Activated T-cell treated with anti-CD3 and anti-CD28 coated beads, Interleukin-2, amount 50 U/mL, for 4 hours (primary cell): Measurements from ENCODE around the gene HMGCS2. TPM values are rescaled to one million over a fixed set of nuclear protein-coding genes. Genes with fewer than 3 reads are reported as not detected.

Experiments
- ATAC-seq, 2 donors: fragments of 200-7000 bp; cut with Tn5 transposase; one replicate each; pipeline ENCODE4 v1.10.0; 2021
- DNase-seq: peaks from one replicate; pipeline ENCODE4 v3.0.0-alpha.2; 2020
- H3K27me3 Mint-ChIP-seq: one replicate; pipeline ENCODE4 v1.8.0; 2021; ENCODE audit warnings: low read depth, mixed read lengths
- H3K36me3 Mint-ChIP-seq: one replicate; pipeline ENCODE4 v1.8.0; 2022; ENCODE audit warnings: mixed read lengths; ENCODE audit not compliant: insufficient read depth
- H3K4me1 Mint-ChIP-seq: one replicate; pipeline ENCODE4 v1.8.0; 2021; ENCODE audit warnings: low read depth, mixed read lengths
- H3K4me3 Mint-ChIP-seq: one replicate; pipeline ENCODE4 v1.8.0; 2021; ENCODE audit warnings: mild to moderate bottlenecking, moderate library complexity, mixed read lengths
- H3K9me3 Mint-ChIP-seq: one replicate; pipeline ENCODE4 v1.8.0; 2021; ENCODE audit warnings: mixed read lengths
- total RNA-seq, 3 donors: library from RNA; stranded (reverse); gene quantifications; one replicate each; pipeline ENCODE4 v1.2.1, GENCODE V29; 2021

Gene HMGCS2
- total RNA-seq, 3 donors from 2014 or later, result 0.24 to 0.25 TPM; not detected in 1

DNA sequence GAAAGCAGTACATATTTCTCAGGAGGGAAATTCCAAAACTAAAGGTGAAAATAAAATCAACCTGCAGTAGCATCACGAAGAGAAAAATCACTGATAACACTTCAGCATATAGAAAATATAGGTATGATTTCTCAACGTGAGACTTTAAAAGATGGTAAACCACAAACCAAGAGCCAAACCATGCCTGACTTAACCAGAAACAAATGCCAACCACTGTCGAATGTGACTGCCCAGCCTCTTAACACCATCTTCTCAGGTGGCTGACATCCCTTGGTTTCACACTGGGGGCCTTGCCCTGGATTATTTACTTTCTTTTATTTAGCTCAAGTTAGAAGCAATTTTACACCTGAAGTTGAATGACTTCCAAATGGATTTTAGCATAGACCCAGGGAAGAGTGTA lies 10.1 kb downstream of the HMGCS2 start:
- Mint-ChIP-seq H3K36me3 (no peaks in the 10 kb centered on the region), H3K4me3 (no peak overlapping the region), H3K4me1 (no peaks in the 10 kb centered on the region), H3K9me3 (no peaks in the 10 kb centered on the region), H3K27me3 (no peaks in the 10 kb centered on the region)
- DNase-seq (no peak), ATAC-seq (no peak)

DNA sequence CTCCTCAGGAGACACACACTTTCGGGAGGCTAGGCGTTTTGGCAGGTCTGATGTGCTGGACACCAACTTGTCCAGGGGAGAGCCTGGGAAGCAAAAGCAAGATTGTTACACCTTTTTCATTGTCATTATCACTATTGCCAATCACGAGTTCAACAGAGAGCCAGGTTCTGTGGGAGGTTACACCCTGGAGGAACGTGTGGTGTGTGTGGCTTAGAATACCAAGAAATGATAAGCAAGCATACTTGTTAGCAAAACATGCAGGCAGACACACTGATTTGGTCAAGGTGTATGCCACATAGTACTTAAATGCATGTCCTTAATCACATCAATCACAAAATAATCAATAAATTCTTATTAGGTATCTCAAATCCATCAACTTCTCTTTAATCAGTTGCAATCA lies 16.1 kb downstream of the HMGCS2 start:
- Mint-ChIP-seq H3K36me3 (no peaks in the 10 kb centered on the region), H3K4me3 (no peak overlapping the region), H3K9me3 (no peaks in the 10 kb centered on the region), H3K4me1 (no peaks in the 10 kb centered on the region), H3K27me3 (peaks cover 7% of the 10 kb centered on the region)
- DNase-seq (no peak), ATAC-seq (no peak)

DNA sequence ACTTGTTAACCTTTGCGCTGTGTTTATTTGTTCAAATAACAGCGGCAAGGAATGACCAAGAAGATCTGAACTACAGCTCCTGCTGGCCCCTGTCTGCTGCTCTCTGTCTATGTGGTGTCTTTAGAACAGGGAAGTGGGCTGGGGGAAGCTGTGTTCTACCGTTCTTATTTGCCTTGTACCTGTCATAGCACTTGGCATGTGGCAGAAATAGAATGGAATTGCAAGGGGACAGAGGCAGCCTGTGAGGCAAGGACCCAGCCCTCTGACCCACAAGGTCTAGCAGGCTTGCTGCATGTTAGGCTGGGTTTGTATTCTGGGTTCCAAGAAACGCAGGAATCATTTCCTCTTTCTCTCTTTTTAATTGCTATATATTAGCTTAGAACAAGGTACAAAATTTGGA lies 20.7 kb downstream of the HMGCS2 start:
- H3K27me3 Mint-ChIP-seq, result peaks cover 7% of the 10 kb centered on the region
- H3K4me1 Mint-ChIP-seq, result no peaks in the 10 kb centered on the region
- H3K9me3 Mint-ChIP-seq, result no peaks in the 10 kb centered on the region
- ATAC-seq (no peak), DNase-seq (no peak)
- no peaks in the 10 kb centered on the region for H3K36me3 Mint-ChIP-seq
- H3K4me3 Mint-ChIP-seq, result no peak overlapping the region

DNA sequence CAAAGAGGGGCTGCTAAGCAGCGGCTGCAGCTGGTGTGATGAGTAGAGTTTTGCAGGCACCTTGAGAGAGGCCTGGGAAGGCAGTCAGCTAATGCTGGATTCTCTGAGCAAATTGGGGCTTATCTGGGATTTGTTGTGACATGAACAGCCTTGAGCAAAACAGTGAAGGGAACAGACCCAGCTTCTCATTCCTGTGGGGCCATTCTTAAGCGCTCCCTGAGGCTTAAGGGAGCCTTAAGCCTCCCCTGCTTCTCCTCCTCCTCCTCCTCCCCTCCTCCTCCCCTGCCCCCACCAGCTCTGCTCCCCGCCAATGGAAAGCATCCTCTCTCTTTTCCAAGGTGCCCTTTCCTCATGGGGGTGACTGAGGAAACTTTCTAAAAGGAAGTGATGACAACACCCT lies 21.3 kb downstream of the HMGCS2 start:
- no peaks in the 10 kb centered on the region for H3K36me3 Mint-ChIP-seq
- DNase-seq (no peak), ATAC-seq (no peak)
- H3K27me3 Mint-ChIP-seq, result peaks cover 5% of the 10 kb centered on the region
- H3K4me1 Mint-ChIP-seq, result no peaks in the 10 kb centered on the region
- no peaks in the 10 kb centered on the region for H3K9me3 Mint-ChIP-seq
- H3K4me3 Mint-ChIP-seq, result no peak overlapping the region

DNA sequence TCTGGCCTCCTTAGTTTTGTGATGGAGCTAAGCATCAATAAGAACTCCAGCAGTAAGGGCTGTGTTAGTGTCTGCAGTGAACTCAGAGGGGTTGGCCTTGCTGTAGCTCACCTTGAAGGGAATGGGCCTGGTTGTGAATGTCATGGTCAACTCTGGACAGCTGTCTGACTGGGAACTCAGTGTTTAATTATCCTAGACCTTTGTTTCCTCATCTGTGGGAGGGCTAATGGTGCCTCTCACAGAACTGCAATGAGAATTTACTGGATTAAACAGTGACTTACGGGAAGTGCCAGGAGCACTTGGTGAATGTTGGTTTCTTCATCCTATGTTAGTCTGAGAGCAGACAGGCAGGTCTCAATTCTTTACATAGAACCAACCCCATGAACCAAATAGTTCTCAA lies 23.7 kb downstream of the HMGCS2 start:
- no peak for DNase-seq
- ATAC-seq, result no peak
- Mint-ChIP-seq H3K27me3 (no peaks in the 10 kb centered on the region), H3K4me1 (no peaks in the 10 kb centered on the region), H3K4me3 (no peak overlapping the region), H3K9me3 (no peaks in the 10 kb centered on the region), H3K36me3 (no peaks in the 10 kb centered on the region)

DNA sequence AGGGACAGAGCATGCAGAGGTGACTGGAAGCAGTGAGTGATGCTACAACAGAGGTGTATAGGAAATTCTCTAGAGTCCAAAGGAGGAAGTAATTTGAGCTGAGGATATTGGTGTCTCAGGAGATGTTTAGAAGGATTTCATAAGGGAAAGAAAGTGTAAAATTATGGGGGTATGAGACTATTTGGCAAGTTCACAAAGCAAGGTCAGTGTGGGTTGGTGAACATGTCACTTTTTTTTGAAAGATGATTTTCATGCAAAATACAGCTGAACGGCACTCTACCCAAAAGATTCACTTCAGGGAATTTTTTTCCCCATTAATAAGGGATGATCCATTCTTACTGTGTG lies 24.1 kb downstream of the HMGCS2 start:
- DNase-seq (no peak), ATAC-seq (no peak)
- Mint-ChIP-seq H3K4me3 (no peak overlapping the region), H3K36me3 (no peaks in the 10 kb centered on the region), H3K9me3 (no peaks in the 10 kb centered on the region), H3K27me3 (no peaks in the 10 kb centered on the region), H3K4me1 (no peaks in the 10 kb centered on the region)

DNA sequence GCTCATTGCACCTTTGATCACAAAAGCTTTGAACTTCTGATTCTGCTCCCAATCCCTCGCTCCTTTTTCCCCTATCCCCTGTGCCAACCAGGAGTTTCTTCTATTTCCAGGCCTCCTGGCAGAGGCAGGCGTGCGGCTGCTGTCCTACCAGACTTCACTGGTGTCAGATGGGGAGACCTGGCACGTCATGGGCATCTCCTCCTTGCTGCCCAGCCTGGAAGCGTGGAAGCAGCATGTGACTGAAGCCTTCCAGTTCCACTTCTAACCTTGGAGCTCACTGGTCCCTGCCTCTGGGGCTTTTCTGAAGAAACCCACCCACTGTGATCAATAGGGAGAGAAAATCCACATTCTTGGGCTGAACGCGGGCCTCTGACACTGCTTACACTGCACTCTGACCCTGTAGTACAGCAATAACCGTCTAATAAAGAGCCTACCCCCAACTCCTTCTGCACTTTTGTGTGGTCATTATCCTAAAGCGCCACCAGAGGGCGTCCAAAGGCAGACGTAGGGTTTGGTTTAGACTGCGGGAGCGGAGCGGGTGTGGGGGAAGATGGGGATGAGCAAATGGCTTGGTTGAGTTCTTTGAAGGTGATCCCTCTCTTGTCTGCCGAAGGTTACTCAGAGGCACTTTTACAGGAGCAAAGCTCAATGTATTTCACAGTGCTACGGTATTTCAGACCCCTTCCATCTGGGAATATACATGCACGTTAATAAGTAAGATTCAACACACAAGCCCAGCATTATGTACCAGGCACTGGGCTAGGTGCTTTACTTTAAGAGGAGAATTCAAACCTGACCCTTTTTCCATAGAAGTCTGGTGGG lies 24.7 kb downstream of the HMGCS2 start:
- H3K4me1 Mint-ChIP-seq, result no peaks in the 10 kb centered on the region
- H3K9me3 Mint-ChIP-seq, result no peaks in the 10 kb centered on the region
- peak; percentile 56 to 77 for ATAC-seq
- H3K4me3 Mint-ChIP-seq, result no peak overlapping the region
- no peaks in the 10 kb centered on the region for H3K27me3 Mint-ChIP-seq
- peak; percentile 24 for DNase-seq
- no peaks in the 10 kb centered on the region for H3K36me3 Mint-ChIP-seq

DNA sequence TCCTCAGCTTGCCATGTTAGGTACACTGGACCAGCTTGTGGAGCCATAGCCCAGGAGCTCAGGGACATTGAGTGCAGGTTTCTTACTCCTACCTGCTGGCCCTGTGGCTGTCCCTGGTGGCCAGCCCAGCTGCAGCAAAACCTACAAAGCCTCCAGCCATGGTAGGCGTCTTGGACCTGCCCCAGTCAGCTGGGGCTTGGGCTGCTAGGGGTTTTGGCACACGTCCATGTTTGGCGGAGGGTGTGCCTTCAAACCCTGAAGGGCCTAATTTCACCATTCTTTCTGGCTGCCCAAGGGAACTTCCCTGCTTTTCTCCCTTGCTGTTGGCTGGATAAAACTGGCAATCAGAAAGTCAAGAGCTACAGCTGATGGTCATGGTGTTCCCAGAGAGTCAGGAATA lies 25.4 kb downstream of the HMGCS2 start:
- no peaks in the 10 kb centered on the region for H3K9me3 Mint-ChIP-seq
- no peak for ATAC-seq
- H3K4me1 Mint-ChIP-seq, result no peaks in the 10 kb centered on the region
- DNase-seq, result no peak
- no peaks in the 10 kb centered on the region for H3K27me3 Mint-ChIP-seq
- no peak overlapping the region for H3K4me3 Mint-ChIP-seq
- H3K36me3 Mint-ChIP-seq, result no peaks in the 10 kb centered on the region

DNA sequence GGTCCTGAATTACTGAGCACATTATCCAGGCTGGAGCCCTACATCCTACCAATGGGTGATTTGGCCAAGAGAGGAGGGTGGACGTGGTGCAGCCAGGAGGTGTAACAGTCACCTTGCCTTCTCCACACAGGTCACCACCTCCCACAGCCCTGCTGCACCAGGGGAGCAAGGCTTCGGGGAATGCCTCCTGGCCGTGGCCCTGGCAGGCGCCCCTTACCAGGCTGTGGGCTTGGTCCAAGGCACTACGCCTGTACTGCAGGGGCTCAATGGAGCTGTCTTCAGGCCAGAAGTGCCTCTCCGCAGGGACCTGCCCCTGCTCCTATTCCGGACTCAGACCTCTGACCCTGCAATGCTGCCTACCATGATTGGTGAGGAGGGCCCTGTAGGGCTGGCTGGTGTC lies 26.0 kb downstream of the HMGCS2 start:
- Mint-ChIP-seq H3K9me3 (no peaks in the 10 kb centered on the region), H3K36me3 (no peaks in the 10 kb centered on the region), H3K27me3 (no peaks in the 10 kb centered on the region)

DNA sequence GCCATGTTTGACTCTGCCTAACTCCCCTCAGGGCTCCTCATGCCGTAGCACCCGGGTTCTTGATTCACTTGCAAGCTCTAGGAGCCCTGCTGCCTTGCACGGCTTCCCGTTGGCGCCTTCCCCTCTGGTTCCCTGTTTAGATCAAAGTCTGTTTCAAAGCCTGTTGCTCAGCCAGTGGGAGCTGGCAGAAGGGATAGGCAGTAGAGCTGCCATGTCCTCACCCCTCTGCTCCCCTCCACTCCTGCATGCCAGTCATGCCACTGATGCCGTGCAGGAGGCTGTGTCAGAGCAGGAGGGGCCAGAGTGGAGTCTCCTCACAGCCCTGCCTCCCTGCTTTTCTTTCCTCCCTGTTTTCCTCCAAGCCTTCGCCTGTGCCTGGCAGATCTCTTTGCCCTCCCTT lies 26.5 kb downstream of the HMGCS2 start:
- no peaks in the 10 kb centered on the region for H3K9me3 Mint-ChIP-seq
- no peaks in the 10 kb centered on the region for H3K27me3 Mint-ChIP-seq
- DNase-seq, result no peak
- no peaks in the 10 kb centered on the region for H3K36me3 Mint-ChIP-seq
- H3K4me3 Mint-ChIP-seq, result no peak overlapping the region
- no peak for ATAC-seq
- no peaks in the 10 kb centered on the region for H3K4me1 Mint-ChIP-seq

More for the DNA sequence above, 26.0 kb downstream of the HMGCS2 start:
- H3K4me3 Mint-ChIP-seq, result no peak overlapping the region
- DNase-seq (no peak), ATAC-seq (no peak)
- H3K4me1 Mint-ChIP-seq, result no peaks in the 10 kb centered on the region

DNA sequence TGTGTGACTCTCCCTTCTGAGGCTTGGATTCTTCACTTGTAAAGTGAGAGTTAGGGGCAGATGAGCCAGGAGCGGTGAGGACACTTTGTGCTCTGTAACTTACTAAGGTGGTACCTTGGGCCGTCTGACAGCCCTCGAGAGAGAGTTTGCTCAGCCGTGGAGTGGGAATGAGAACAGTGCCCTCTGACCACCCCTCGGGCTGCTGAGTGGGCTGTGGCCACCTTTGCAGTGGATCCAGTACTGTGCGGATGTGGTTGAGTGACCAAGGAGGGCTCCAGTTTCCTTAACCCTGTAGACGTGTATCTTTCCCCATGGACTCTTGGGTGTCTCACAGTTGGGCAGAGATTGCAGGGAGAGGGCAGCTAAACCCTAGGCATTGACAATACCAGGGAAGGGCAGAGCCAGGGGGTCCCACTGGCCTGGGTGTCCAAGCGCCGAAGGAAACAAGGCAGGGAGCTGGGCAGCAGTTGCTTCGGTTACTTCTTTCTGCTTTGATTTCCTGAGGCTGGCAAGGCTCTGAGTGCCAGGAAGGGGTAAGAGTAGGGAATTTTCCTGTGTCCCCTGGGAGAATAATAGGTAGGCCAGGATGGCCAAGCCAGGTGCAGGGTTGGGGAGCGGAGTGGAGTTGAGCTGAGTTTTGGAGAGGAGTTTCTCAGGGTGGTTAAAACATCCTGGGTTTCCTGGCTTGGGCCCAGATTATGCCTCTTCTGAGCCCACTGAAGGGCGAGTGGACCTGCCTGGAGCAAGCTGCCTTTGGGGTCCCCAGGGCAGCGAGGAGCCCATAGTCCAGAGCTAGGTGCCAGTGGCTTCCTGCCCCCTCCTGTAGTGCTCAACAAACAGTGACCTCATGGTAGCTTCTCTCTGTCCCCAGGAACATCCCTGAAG lies 27.6 kb downstream of the HMGCS2 start:
- DNase-seq, result no peak
- H3K4me1 Mint-ChIP-seq, result no peaks in the 10 kb centered on the region
- no peaks in the 10 kb centered on the region for H3K27me3 Mint-ChIP-seq
- no peaks in the 10 kb centered on the region for H3K9me3 Mint-ChIP-seq
- H3K36me3 Mint-ChIP-seq, result no peaks in the 10 kb centered on the region
- H3K4me3 Mint-ChIP-seq, result no peak overlapping the region
- no peak for ATAC-seq

DNA sequence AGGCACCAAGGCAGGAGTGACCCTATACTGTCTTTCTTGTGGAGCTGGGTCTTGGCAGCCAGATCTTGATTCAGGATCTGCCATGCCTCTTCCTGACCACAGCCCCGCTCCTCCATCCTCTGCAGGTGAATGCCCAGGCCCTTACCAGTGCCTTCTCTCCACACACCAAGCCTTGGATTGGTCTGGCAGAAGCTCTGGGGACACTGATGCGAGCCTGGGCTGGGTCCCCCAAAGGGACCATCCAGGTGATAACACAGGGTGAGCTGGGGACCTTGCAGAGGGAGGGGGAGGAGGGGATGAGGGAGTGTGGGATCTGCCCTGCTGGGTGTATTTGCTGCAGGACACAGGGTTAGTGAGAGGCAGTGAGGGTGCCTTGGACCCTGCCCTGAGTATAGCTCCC lies 28.4 kb downstream of the HMGCS2 start:
- Mint-ChIP-seq H3K36me3 (no peaks in the 10 kb centered on the region), H3K27me3 (no peaks in the 10 kb centered on the region), H3K4me1 (no peaks in the 10 kb centered on the region), H3K9me3 (no peaks in the 10 kb centered on the region), H3K4me3 (no peak overlapping the region)
- ATAC-seq (no peak), DNase-seq (no peak)

DNA sequence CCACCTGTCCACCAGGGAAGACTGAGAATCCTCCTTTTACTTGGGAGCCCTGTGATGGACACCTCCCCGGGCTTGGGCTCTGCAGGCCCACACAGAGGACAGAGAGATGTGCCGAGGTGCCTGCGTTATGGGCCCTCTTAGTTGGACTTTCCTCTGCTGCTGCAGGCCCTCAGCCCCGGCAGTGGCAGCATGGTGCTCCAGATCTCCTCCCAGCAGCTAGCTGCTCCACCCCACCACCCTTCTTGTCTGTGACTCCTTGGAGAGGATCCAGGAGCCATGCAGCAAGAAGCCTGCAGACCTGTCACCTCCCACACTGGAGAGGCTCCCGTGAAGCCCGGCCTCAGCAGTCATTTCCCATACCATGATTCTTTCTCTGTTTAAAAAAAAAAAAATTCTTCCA lies 29.6 kb downstream of the HMGCS2 start:
- no peak overlapping the region for H3K4me3 Mint-ChIP-seq
- H3K4me1 Mint-ChIP-seq, result no peaks in the 10 kb centered on the region
- DNase-seq (no peak), ATAC-seq (no peak)
- no peaks in the 10 kb centered on the region for H3K36me3 Mint-ChIP-seq
- no peaks in the 10 kb centered on the region for H3K27me3 Mint-ChIP-seq
- no peaks in the 10 kb centered on the region for H3K9me3 Mint-ChIP-seq

DNA sequence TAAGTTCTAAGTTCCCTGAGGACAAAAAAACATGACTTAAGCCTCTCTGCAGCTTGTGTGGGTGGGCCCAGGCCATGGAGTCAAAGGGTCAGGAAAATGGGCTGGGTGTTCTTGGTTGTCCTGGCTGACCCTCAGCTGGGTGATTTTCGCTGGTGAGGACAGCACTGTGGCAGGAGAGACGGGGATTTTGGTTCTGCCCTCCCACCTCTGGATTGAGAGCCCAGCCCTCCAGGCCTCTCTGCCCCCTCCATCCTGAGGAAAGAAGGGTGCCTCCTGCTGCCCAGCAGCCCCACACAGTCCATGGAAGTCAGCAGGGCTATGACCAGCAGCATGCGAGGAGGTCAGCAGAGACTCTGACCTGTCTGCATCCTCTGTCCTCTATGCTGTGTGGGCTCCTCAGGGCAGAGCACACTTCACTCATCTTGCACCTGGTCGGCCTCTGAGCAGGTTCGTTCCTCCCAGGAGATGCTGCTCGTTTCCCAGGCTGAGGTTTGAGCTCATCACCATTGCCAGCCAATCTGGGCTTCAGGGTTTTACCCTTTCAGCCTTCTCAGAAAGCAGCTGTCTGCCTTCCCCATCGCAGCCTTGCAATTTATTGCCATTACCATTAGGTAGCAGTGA lies 30.5 kb downstream of the HMGCS2 start:
- DNase-seq (no peak), ATAC-seq (no peak)
- no peaks in the 10 kb centered on the region for H3K27me3 Mint-ChIP-seq
- no peaks in the 10 kb centered on the region for H3K4me1 Mint-ChIP-seq
- no peaks in the 10 kb centered on the region for H3K9me3 Mint-ChIP-seq
- H3K4me3 Mint-ChIP-seq, result no peak overlapping the region
- H3K36me3 Mint-ChIP-seq, result no peaks in the 10 kb centered on the region
